IMR-90 (cell line): ENCODE measurements around the gene BCDIN3D. TPM values are rescaled to one million over a fixed set of nuclear protein-coding genes. Genes with fewer than 3 reads are reported as not detected.

ENCODE experiments used
- ATAC-seq: fragments of 200-7000 bp; cut with Tn5 transposase; 2 replicates; pipeline ENCODE4 v1.9.1; 2020; ENCODE audit warnings: low read depth, mild to moderate bottlenecking, moderate library complexity
- BruUV-seq: library from RNA; stranded (reverse); fragments of 400-500 nt; replicated peaks from 2 replicates; lab custom pipeline; 2021; lab: Mats Ljungman, UMichigan
- CTCF ChIA-PET: fragments of 300-600 bp; formaldehyde crosslinking; extraction: SDS; loops from one replicate; lab custom pipeline; 2021; ENCODE audit warnings: antibody characterized with exemption; lab: Yijun Ruan, JAX
- POLR2A ChIA-PET: fragments of 300-600 bp; sonication (Branson Sonifier 250); formaldehyde crosslinking; loops from one replicate; lab custom pipeline; 2022; ENCODE audit warnings: antibody characterized with exemption; ENCODE audit not compliant: unreplicated experiment; lab: Charles Lee
- DNase-seq: peaks from one replicate; pipeline ENCODE4 v3.0.0; 2013
- H2AFZ ChIP-seq: replicated peaks from 2 replicates; pipeline ENCODE3; 2013; ENCODE audit warnings: low read length, mild to moderate bottlenecking; ENCODE audit not compliant: poor library complexity
- H2AK5ac ChIP-seq: 2 replicates; pipeline ENCODE4 v1.6.1; 2013; ENCODE audit warnings: low read depth, low read length, inconsistent platforms
- H2AK9ac ChIP-seq: replicated peaks from 2 replicates; pipeline ENCODE3; 2013; ENCODE audit warnings: mild to moderate bottlenecking, low read depth, low read length, moderate library complexity; ENCODE audit not compliant: poor library complexity
- H2BK120ac ChIP-seq: 2 replicates; pipeline ENCODE4 v1.6.1; 2013; ENCODE audit warnings: low read depth, low read length, inconsistent platforms
- H2BK15ac ChIP-seq: 3 replicates; pipeline ENCODE4 v1.6.1; 2013; ENCODE audit warnings: low read depth, low read length, inconsistent platforms
- H2BK20ac ChIP-seq: 2 replicates; pipeline ENCODE4 v1.6.1; 2013; ENCODE audit warnings: low read depth, mild to moderate bottlenecking, inconsistent platforms, low read length, moderate library complexity
- H2BK5ac ChIP-seq: 2 replicates; pipeline ENCODE4 v1.6.1; 2013; ENCODE audit warnings: mild to moderate bottlenecking, low read depth, low read length, inconsistent platforms; ENCODE audit not compliant: poor library complexity, severe bottlenecking
- H3K14ac ChIP-seq: replicated peaks from 2 replicates; pipeline ENCODE4 v1.6.1; 2013; ENCODE audit warnings: low read depth, low read length, inconsistent platforms
- H3K18ac ChIP-seq: 2 replicates; pipeline ENCODE4 v1.6.1; 2013; ENCODE audit warnings: low read depth, low read length, control low read depth
- H3K23ac ChIP-seq: 2 replicates; pipeline ENCODE4 v1.6.1; 2013; ENCODE audit warnings: low read depth, low read length, inconsistent platforms
- H3K27ac ChIP-seq: 2 replicates; pipeline ENCODE4 v1.5.1; 2013; ENCODE audit warnings: mild to moderate bottlenecking, control low read depth, low read length; ENCODE audit not compliant: insufficient read depth
- H3K27me3 ChIP-seq: 2 replicates; pipeline ENCODE4 v1.6.1; 2013; ENCODE audit warnings: low read length; ENCODE audit not compliant: control insufficient read depth, insufficient read depth
- H3K36me3 ChIP-seq: 2 replicates; pipeline ENCODE4 v1.6.1; 2013; ENCODE audit warnings: low read length, mixed read lengths; ENCODE audit not compliant: control insufficient read depth, insufficient read depth
- H3K4ac ChIP-seq: 2 replicates; pipeline ENCODE4 v1.6.1; 2013; ENCODE audit warnings: low read depth, low read length, inconsistent platforms
- H3K4me1 ChIP-seq: 2 replicates; pipeline ENCODE4 v1.6.1; 2013; ENCODE audit warnings: low read length, mixed read lengths; ENCODE audit not compliant: control insufficient read depth, insufficient read depth
- H3K4me2 ChIP-seq: 2 replicates; pipeline ENCODE4 v1.6.1; 2013; ENCODE audit warnings: low read depth, mild to moderate bottlenecking, control low read depth, low read length, moderate library complexity
- H3K4me3 ChIP-seq: 2 replicates; pipeline ENCODE4 v1.5.1; 2013; ENCODE audit warnings: low read depth, mild to moderate bottlenecking, control low read depth, low read length, moderate library complexity; ENCODE audit not compliant: insufficient read depth
- H3K56ac ChIP-seq: 2 replicates; pipeline ENCODE4 v1.6.1; 2013; ENCODE audit warnings: low read length, inconsistent platforms; ENCODE audit not compliant: insufficient read depth; ENCODE audit errors: extremely low read depth
- H3K79me1 ChIP-seq, 2 experiments: 2 replicates each; pipeline ENCODE4 v1.6.1; 2013; ENCODE audit warnings: low read length in 2 of 2, inconsistent platforms in 1 of 2, low read depth in 1 of 2
- H3K9ac ChIP-seq: 2 replicates; pipeline ENCODE4 v1.6.1; 2013; ENCODE audit warnings: low read depth, low read length, control low read depth
- H3K9me1 ChIP-seq: 2 replicates; pipeline ENCODE4 v1.6.1; 2013; ENCODE audit warnings: low read length, inconsistent platforms; ENCODE audit not compliant: insufficient read depth
- H3K9me3 ChIP-seq: 2 replicates; pipeline ENCODE4 v1.6.1; 2013; ENCODE audit warnings: low read length; ENCODE audit not compliant: control insufficient read depth, insufficient read depth
- H4K20me1 ChIP-seq: 2 replicates; pipeline ENCODE4 v1.6.1; 2013; ENCODE audit warnings: low read length, inconsistent platforms; ENCODE audit not compliant: insufficient read depth
- H4K5ac ChIP-seq: 2 replicates; pipeline ENCODE4 v1.6.1; 2013; ENCODE audit warnings: mild to moderate bottlenecking, low read depth, low read length, control low read depth
- H4K8ac ChIP-seq, 2 experiments: 2 replicates each; pipeline ENCODE4 v1.6.1; 2013; ENCODE audit warnings: low read depth in 2 of 2, low read length in 2 of 2, control low read depth in 1 of 2, inconsistent platforms in 1 of 2
- H4K91ac ChIP-seq: 2 replicates; pipeline ENCODE4 v1.6.1; 2013; ENCODE audit warnings: low read depth, low read length, inconsistent platforms; ENCODE audit not compliant: insufficient read depth
- BHLHE40 ChIP-seq: fragments of 150-350 bp; IDR thresholded peaks from 2 replicates; pipeline ENCODE4 v1.6.1; 2016; ENCODE audit warnings: mild to moderate bottlenecking, low read depth, low read length
- CHD1 ChIP-seq: IDR thresholded peaks from 2 replicates; pipeline ENCODE4 v1.6.1; 2012; ENCODE audit warnings: low read depth, low read length, improper control_type of control experiment
- MXI1 ChIP-seq: IDR thresholded peaks from 2 replicates; pipeline ENCODE4 v1.6.1; 2012; ENCODE audit warnings: low read depth, mild to moderate bottlenecking, low read length, moderate library complexity, borderline replicate concordance
- WGBS, 2 experiments: methylation state at CpG; one replicate each; pipeline versions ENCODE4 v1.1.5 to v1.1.7; 2013; ENCODE audit warnings: missing lambda C conversion rate in 2 of 2; ENCODE audit not compliant: insufficient read length in 1 of 2; ENCODE audit errors: extremely low coverage in 2 of 2; 5-methylcytosine and 5-hydroxymethylcytosine counted together
- dilution Hi-C: fragments of 300-500 bp; cut with HindIII; formaldehyde crosslinking; loops from one replicate; pipeline ENCODE4 v1.14.3; 2018; ENCODE audit warnings: low sequenced_read_pairs; ENCODE audit not compliant: unreplicated experiment
- in situ Hi-C: fragments of 300-500 bp; cut with MboI; formaldehyde crosslinking; loops from 3 replicates; pipeline ENCODE4 v1.14.3; 2019; ENCODE audit warnings: low sequenced_read_pairs, inconsistent platforms, mixed read lengths
- intact Hi-C: fragments of 100-400 bp; cut with micrococcal nuclease; formaldehyde crosslinking; loops from 2 replicates; pipeline ENCODE4 v1.10.0; 2022
- polyA plus RNA-seq, 3 experiments: library from polyadenylated mRNA; depleted of rRNA; stranded (reverse); fragments of >200 nt; gene quantifications; 2 replicates each; pipeline ENCODE4 v1.2.3, GENCODE V29; 2012; ENCODE audit warnings: low replicate concordance in 1 of 3
- total RNA-seq: library from RNA; depleted of rRNA; stranded (reverse); fragments of >200 nt; gene quantifications from 2 replicates; pipeline ENCODE4 v1.2.3, GENCODE V29; 2012

BCDIN3D gene
- total and polyA plus RNA-seq, 2 of the 4 experiments (the other 2 are of a cell fraction): 2.3 TPM

DNA sequence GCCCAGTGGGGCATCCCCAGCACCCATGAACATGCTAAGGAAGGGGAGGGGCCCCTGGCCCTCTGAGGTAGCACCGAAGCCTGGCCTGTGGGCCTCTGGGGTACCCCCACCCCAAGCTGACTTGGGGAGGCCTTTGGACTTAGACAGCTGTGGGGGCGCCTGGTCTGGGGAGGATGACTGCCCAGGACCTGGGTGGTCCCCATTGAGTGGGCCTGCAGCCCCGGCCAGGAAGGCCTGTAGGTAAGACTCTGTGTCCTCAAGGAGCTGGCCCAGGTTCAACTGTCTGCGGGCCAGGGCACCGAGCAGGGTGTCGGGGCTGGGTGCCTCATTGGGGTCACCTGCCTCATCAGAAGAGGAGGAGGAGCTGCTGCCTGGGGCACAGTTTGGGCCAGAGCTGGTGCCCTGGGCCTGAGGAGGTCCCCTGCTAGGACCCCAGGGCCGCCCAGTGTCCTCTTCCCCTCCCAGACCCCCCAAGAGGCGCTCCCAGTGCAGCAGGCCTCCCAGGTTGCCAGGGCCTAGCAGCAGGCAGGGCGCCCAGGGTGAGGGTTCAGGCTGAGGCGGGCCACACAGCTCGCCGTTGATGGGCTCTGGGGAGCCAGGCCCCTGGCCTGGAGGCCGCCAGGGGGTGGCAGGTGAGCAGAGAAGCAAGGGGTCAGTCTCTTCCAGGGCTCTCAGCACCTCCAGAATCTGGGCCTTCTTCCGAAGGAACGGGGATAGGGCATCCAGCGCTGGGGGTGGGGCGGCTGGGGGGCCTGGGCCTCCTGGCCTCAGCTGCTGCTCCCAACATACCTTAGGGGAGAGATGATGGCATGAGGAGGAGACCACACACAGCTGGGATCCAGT is 46.1 kb downstream of the BCDIN3D start:
- Histone ChIP-seq H3K23ac (no peak overlapping the region), H3K4ac (no peak overlapping the region), H2BK120ac (no peak overlapping the region), H2BK5ac (no peak overlapping the region), H3K36me3 (peaks cover 77% of the 10 kb centered on the region), H2AFZ (no peak overlapping the region), H3K56ac (no peak overlapping the region), H2AK5ac (no peak overlapping the region), H2BK20ac (no peak overlapping the region), H3K79me1 (peaks cover 0 to 5% of the 10 kb centered on the region in 2 experiments; a peak in 1 of 4 replicates), H3K9ac (no peak overlapping the region), H4K91ac (no peak overlapping the region), H3K9me1 (no peaks in the 10 kb centered on the region; the same call in 1 of the 2 replicates), H2AK9ac (no peak overlapping the region), H4K8ac (no peak overlapping the region), H4K20me1 (peaks cover 11% of the 10 kb centered on the region; the same call in 1 of the 2 replicates), H3K14ac (no peak overlapping the region), H3K4me2 (no peak overlapping the region), H3K4me3 (no peak overlapping the region), H3K27ac (no peak overlapping the region), H3K18ac (no peak overlapping the region), H3K9me3 (no peaks in the 10 kb centered on the region), H2BK15ac (no peak overlapping the region), H3K27me3 (no peaks in the 10 kb centered on the region), H3K4me1 (no peaks in the 10 kb centered on the region), H4K5ac (no peak overlapping the region)
- intact Hi-C loops: no loop called here
- TF ChIP-seq MXI1 (no peak), BHLHE40 (no peak), CHD1 (no peak)
- dilution Hi-C loops: no loop called here
- in situ Hi-C loops: no loop called here
- CTCF ChIA-PET: interaction anchor here (1.5 kb wide), 1 partner anchor 19 kb away, joined by 3 read pairs; no protein-coding TSS in a partner anchor
- ATAC-seq: no peak
- POLR2A ChIA-PET: no interaction called here
- no TSS peak for BruUV-seq
- 80% methylated on average over 1 of the region's 17 CpGs; no CpG with 5 or more reads in 1 of the 2 experiments for WGBS, 2 experiments
- no peak for DNase-seq
